Esophagus muscularis mucosa (tissue), 3 donors: ENCODE measurements around the gene PLCG2.

Experiments
- CTCF ChIP-seq, 3 experiments: fragments of 200-600 bp in 2 of 3; fragments of 450-650 bp in 1 of 3; sonication (generic) in 2 of 3; IDR thresholded peaks; one replicate each; pipeline ENCODE4 v1.5.1; 2017 to 2019; ENCODE audit warnings: antibody characterized with exemption in 3 of 3, mild to moderate bottlenecking in 2 of 3, moderate library complexity in 1 of 3
- POLR2A ChIP-seq: fragments of 450-650 bp; IDR thresholded peaks from one replicate; pipeline ENCODE4 v1.6.1; 2017; ENCODE audit warnings: antibody characterized with exemption, moderate library complexity, mild to moderate bottlenecking, low read depth
- POLR2AphosphoS5 ChIP-seq, 2 donors: sonication (generic); formaldehyde crosslinking; IDR thresholded peaks; one replicate each; pipeline ENCODE4 v1.6.1; 2017; ENCODE audit warnings: antibody characterized with exemption in 2 of 2

DNA sequence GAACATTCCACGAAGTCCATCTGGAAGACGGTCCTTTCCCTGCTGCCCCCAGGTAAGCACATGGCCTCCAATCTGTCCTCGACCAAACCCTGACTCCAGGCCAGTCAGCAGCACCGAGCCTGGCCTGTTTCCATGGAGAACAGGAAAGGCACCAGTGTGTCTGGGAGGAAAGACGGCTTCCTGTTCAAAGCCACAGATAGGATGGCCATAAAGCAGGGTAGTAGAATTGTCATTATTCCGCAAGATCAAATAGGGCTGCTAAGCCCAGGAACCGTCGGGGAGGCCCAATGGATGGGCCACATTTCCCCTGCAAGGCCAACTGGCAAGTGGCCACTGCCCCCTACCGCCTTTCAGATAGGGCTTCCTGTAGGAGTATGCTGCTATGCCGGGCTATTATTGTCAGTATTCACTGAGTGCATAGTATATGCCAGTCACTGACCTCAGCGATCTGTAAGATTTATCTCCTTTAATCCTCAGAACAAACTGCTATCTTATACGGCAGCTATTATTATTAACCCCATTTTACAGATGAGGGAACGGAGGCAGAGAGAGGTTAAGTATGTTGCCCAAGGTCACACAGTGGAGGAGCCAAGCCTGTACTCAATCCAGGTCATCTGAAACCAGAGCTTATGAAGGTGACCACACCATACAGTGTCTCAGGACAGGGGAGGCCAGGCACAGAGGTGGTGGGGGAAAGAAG lies 23.0 kb upstream of the PLCG2 start:
- TF ChIP-seq POLR2A = no peak
- no peak for TF ChIP-seq CTCF (IDR thresholded peaks at IDR 0.05)
- no peak for TF ChIP-seq POLR2AphosphoS5 (IDR thresholded peaks at IDR 0.05)
